Neuronal stem cell (in vitro differentiated cells): ENCODE data around the gene RELB.

Source experiments
- DNase-seq: peaks from one replicate; pipeline ENCODE4 v3.0.0-alpha.2; 2013; ENCODE audit warnings: low spot score
- H2AFZ ChIP-seq: one replicate; pipeline ENCODE4 v1.6.1; 2013; ENCODE audit warnings: mild to moderate bottlenecking, low read length, inconsistent platforms
- H2AK5ac ChIP-seq: 2 replicates; pipeline ENCODE4 v1.6.1; 2013; ENCODE audit warnings: low read depth, mild to moderate bottlenecking, inconsistent platforms, low read length, moderate library complexity, mixed read lengths
- H2BK120ac ChIP-seq: 2 replicates; pipeline ENCODE4 v1.6.1; 2013; ENCODE audit warnings: low read depth, mild to moderate bottlenecking, inconsistent platforms, low read length, moderate library complexity, mixed read lengths
- H2BK12ac ChIP-seq: one replicate; pipeline ENCODE4 v1.6.1; 2013; ENCODE audit warnings: low read length, inconsistent platforms
- H2BK15ac ChIP-seq: 2 replicates; pipeline ENCODE4 v1.6.1; 2013; ENCODE audit warnings: mild to moderate bottlenecking, low read length, inconsistent platforms, mixed read lengths
- H2BK5ac ChIP-seq: one replicate; pipeline ENCODE4 v1.6.1; 2013; ENCODE audit warnings: inconsistent platforms, mild to moderate bottlenecking, low read length, moderate library complexity
- H3K14ac ChIP-seq: one replicate; pipeline ENCODE4 v1.6.1; 2013; ENCODE audit warnings: low read length, inconsistent platforms
- H3K18ac ChIP-seq: 2 replicates; pipeline ENCODE4 v1.6.1; 2013; ENCODE audit warnings: low read length, inconsistent platforms
- H3K23ac ChIP-seq: 2 replicates; pipeline ENCODE4 v1.6.1; 2013; ENCODE audit warnings: low read depth, mild to moderate bottlenecking, mixed read lengths, low read length, inconsistent platforms; ENCODE audit not compliant: poor library complexity
- H3K27ac ChIP-seq: replicated peaks from 3 replicates; pipeline ENCODE4 v1.5.1; 2013; ENCODE audit warnings: low read length, inconsistent platforms
- H3K27me3 ChIP-seq, 3 experiments: 2 replicates each; pipeline ENCODE4 v1.6.1; 2013; ENCODE audit warnings: low read length in 3 of 3, mild to moderate bottlenecking in 2 of 3, inconsistent platforms in 1 of 3, low read depth in 1 of 3, mixed read lengths in 1 of 3, moderate library complexity in 1 of 3; ENCODE audit not compliant: control insufficient read depth in 3 of 3, insufficient read depth in 3 of 3
- H3K36me3 ChIP-seq, 2 donors: replicated peaks in 1 of 2; 2 replicates each; pipeline ENCODE4 v1.6.1; 2013; ENCODE audit warnings: low read length in 2 of 2; ENCODE audit not compliant: control insufficient read depth in 2 of 2, insufficient read depth in 2 of 2
- H3K4ac ChIP-seq: 2 replicates; pipeline ENCODE4 v1.6.1; 2013; ENCODE audit warnings: inconsistent platforms, mild to moderate bottlenecking, low read length, moderate library complexity
- H3K4me1 ChIP-seq, 2 donors: 1 replicate in 1 of 2; 2 replicates in 1 of 2; pipeline ENCODE4 v1.6.1; 2013; ENCODE audit warnings: low read length in 2 of 2, low read depth in 1 of 2; ENCODE audit not compliant: control insufficient read depth in 2 of 2, insufficient read depth in 1 of 2
- H3K4me2 ChIP-seq: one replicate; pipeline ENCODE4 v1.6.1; 2013; ENCODE audit warnings: mild to moderate bottlenecking, low read length, inconsistent platforms; ENCODE audit not compliant: insufficient read depth, poor library complexity, severe bottlenecking
- H3K4me3 ChIP-seq, 2 donors: 2 replicates each; pipeline ENCODE4 v1.5.1; 2013; ENCODE audit warnings: low read length in 2 of 2, mild to moderate bottlenecking in 2 of 2, inconsistent platforms in 1 of 2, moderate library complexity in 1 of 2
- H3K79me1 ChIP-seq: one replicate; pipeline ENCODE4 v1.6.1; 2013; ENCODE audit warnings: low read depth, mild to moderate bottlenecking, inconsistent platforms, low read length, moderate library complexity
- H3K9ac ChIP-seq: one replicate; pipeline ENCODE4 v1.6.1; 2013; ENCODE audit warnings: mild to moderate bottlenecking, low read depth, low read length, inconsistent platforms; ENCODE audit not compliant: poor library complexity
- H3K9me3 ChIP-seq, 2 donors: replicated peaks in 1 of 2; 2 replicates each; pipeline versions ENCODE3 to v1.6.1; 2013; ENCODE audit warnings: low read length in 2 of 2, mild to moderate bottlenecking in 2 of 2, inconsistent platforms in 1 of 2, low read depth in 1 of 2, mixed read lengths in 1 of 2, moderate library complexity in 1 of 2; ENCODE audit not compliant: control insufficient read depth in 2 of 2, insufficient read depth in 1 of 2
- H4K8ac ChIP-seq: one replicate; pipeline ENCODE4 v1.6.1; 2013; ENCODE audit warnings: low read depth, mild to moderate bottlenecking, inconsistent platforms, low read length, moderate library complexity
- H4K91ac ChIP-seq: one replicate; pipeline ENCODE4 v1.6.1; 2013; ENCODE audit warnings: low read length, low read depth, mild to moderate bottlenecking, inconsistent platforms; ENCODE audit not compliant: poor library complexity
- WGBS, 2 donors: extraction: QIAGEN DNeasy Blood & Tissue Kit; methylation state at CpG; one replicate each; pipeline ENCODE4 v1.1.7; 2013; ENCODE audit warnings: missing lambda C conversion rate in 2 of 2, mixed read lengths in 1 of 2; ENCODE audit not compliant: insufficient read length in 2 of 2, insufficient replicate concordance in 1 of 2; ENCODE audit errors: extremely low coverage in 2 of 2; 5-methylcytosine and 5-hydroxymethylcytosine counted together

Gene RELB

GRCh38 chr19:45041125-45041524 is 39.9 kb downstream of the RELB start:
- Histone ChIP-seq H3K9ac (no peak overlapping the region), H3K18ac (no peak overlapping the region), H2BK5ac (no peak overlapping the region), H3K27ac (no peak overlapping the region), H3K36me3 (peaks cover 41 to 63% of the 10 kb centered on the region in 2 donors), H3K27me3 (no peaks in the 10 kb centered on the region), H2BK120ac (no peak overlapping the region), H3K4me1 (peaks cover 8 to 11% of the 10 kb centered on the region in 2 donors), H3K23ac (no peak overlapping the region), H2BK12ac (no peak overlapping the region), H4K91ac (no peak overlapping the region), H2BK15ac (no peak overlapping the region), H2AK5ac (no peak overlapping the region), H3K79me1 (peaks cover 19% of the 10 kb centered on the region), H3K4me3 (no peak overlapping the region), H3K4me2 (no peak overlapping the region), H3K9me3 (peaks cover 0 to 1% of the 10 kb centered on the region in 2 donors), H2AFZ (no peak overlapping the region), H4K8ac (no peak overlapping the region), H3K4ac (no peak overlapping the region), H3K14ac (no peak overlapping the region)
- no CpG with 5 or more reads among the region's 6 CpGs for WGBS, 2 donors
- DNase-seq, result no peak

- peaks cover 30 to 75% of the 10 kb centered on the region in 2 donors for H3K36me3 ChIP-seq
- no peak overlapping the region for H2BK120ac ChIP-seq
- WGBS, 2 donors, result no CpG with 5 or more reads among the region's 14 CpGs
- H4K91ac ChIP-seq, result no peak overlapping the region
- H3K9ac ChIP-seq, result no peak overlapping the region
- no peak overlapping the region for H4K8ac ChIP-seq
- H2AK5ac ChIP-seq, result no peak overlapping the region
- H2BK15ac ChIP-seq, result no peak overlapping the region
- H3K4ac ChIP-seq, result no peak overlapping the region
- no peak overlapping the region for H3K4me3 ChIP-seq
- H3K79me1 ChIP-seq, result peaks cover 10% of the 10 kb centered on the region
- DNase-seq, result no peak
- no peak overlapping the region for H3K27ac ChIP-seq
- no peak overlapping the region for H3K23ac ChIP-seq
- no peak overlapping the region for H3K14ac ChIP-seq
- H3K18ac ChIP-seq, result no peak overlapping the region
- no peaks in the 10 kb centered on the region for H3K4me1 ChIP-seq
- H2BK12ac ChIP-seq, result no peak overlapping the region
- no peak overlapping the region for H2BK5ac ChIP-seq
- H2AFZ ChIP-seq, result no peak overlapping the region
- no peak overlapping the region for H3K4me2 ChIP-seq
- no peaks in the 10 kb centered on the region for H3K9me3 ChIP-seq
- H3K27me3 ChIP-seq, result no peaks in the 10 kb centered on the region
Observed at GRCh38 chr19:45045671-45046353, 44.5 kb downstream of the RELB start.

- WGBS, 2 donors, result no CpG with 5 or more reads among the region's 7 CpGs
- Histone ChIP-seq H3K4ac (no peak overlapping the region), H2AK5ac (no peak overlapping the region), H4K8ac (no peak overlapping the region), H3K4me3 (no peak overlapping the region), H3K4me2 (no peak overlapping the region), H2AFZ (no peak overlapping the region), H3K23ac (no peak overlapping the region), H2BK120ac (no peak overlapping the region), H3K27me3 (no peaks in the 10 kb centered on the region), H3K14ac (no peak overlapping the region), H3K27ac (no peak overlapping the region), H2BK5ac (no peak overlapping the region), H4K91ac (no peak overlapping the region), H2BK12ac (no peak overlapping the region), H3K36me3 (peaks cover 27 to 74% of the 10 kb centered on the region in 2 donors), H3K18ac (no peak overlapping the region), H2BK15ac (no peak overlapping the region), H3K9me3 (no peaks in the 10 kb centered on the region), H3K9ac (no peak overlapping the region), H3K4me1 (no peaks in the 10 kb centered on the region), H3K79me1 (peaks cover 12% of the 10 kb centered on the region)
- no peak for DNase-seq
Observed at GRCh38 chr19:45046355-45046754, 45.1 kb downstream of the RELB start.

GRCh38 chr19:45047188-45047797 is 46.0 kb downstream of the RELB start:
- Histone ChIP-seq H3K36me3 (peaks cover 22 to 71% of the 10 kb centered on the region in 2 donors), H3K18ac (no peak overlapping the region)
- DNase-seq, result no peak

More at GRCh38 chr19:45047188-45047797, 46.0 kb downstream of the RELB start:
- H3K14ac ChIP-seq, result no peak overlapping the region
- H3K9ac ChIP-seq, result no peak overlapping the region
- H3K9me3 ChIP-seq, result no peaks in the 10 kb centered on the region
- H3K4me2 ChIP-seq, result no peak overlapping the region
- no peak overlapping the region for H3K4ac ChIP-seq
- no peak overlapping the region for H2AK5ac ChIP-seq
- H3K27me3 ChIP-seq, result no peaks in the 10 kb centered on the region
- H3K4me1 ChIP-seq, result no peaks in the 10 kb centered on the region
- peaks cover 13% of the 10 kb centered on the region for H3K79me1 ChIP-seq
- H2BK15ac ChIP-seq, result no peak overlapping the region
- H2BK120ac ChIP-seq, result no peak overlapping the region
- no peak overlapping the region for H3K27ac ChIP-seq
- no peak overlapping the region for H2AFZ ChIP-seq
- WGBS, 2 donors, result no CpG with 5 or more reads among the region's 7 CpGs
- no peak overlapping the region for H4K8ac ChIP-seq
- H4K91ac ChIP-seq, result no peak overlapping the region
- H3K23ac ChIP-seq, result no peak overlapping the region
- H2BK12ac ChIP-seq, result no peak overlapping the region
- no peak overlapping the region for H3K4me3 ChIP-seq
- no peak overlapping the region for H2BK5ac ChIP-seq
